H1 (cell line): ENCODE results near the gene PCDHA13. TPM values are rescaled to one million over a fixed set of nuclear protein-coding genes. Genes with fewer than 3 reads are reported as not detected.
A peak's percentile ranks its signal among the peaks of the same experiment; 100 is the strongest.

ENCODE experiments used
- CTCF ChIA-PET: fragments of 300-600 bp; sonication (Branson Sonifier 250); formaldehyde crosslinking; loops from one replicate; lab custom pipeline; 2021; ENCODE audit not compliant: partially characterized antibody; lab: Charles Lee
- POLR2A ChIA-PET: fragments of 300-600 bp; sonication (Branson Sonifier 250); formaldehyde crosslinking; loops from one replicate; lab custom pipeline; 2021; ENCODE audit warnings: inconsistent platforms; ENCODE audit not compliant: partially characterized antibody; lab: Charles Lee
- DNase-seq, 2 experiments: peaks; one replicate each; pipeline versions ENCODE4 v3.0.0 to v3.0.0-alpha.2; 2010 to 2022; ENCODE audit warnings: low spot score in 2 of 2, low read depth in 1 of 2, mixed read lengths in 1 of 2
- FAIRE-seq: peaks from 2 replicates; lab custom pipeline; 2011; peaks lifted over from hg19 to GRCh38; lab: Jason Lieb, UNC
- H2AFZ ChIP-seq: 2 replicates; pipeline ENCODE4 v1.8.1; 2012; ENCODE audit warnings: low read length, inconsistent platforms
- H2AK5ac ChIP-seq: 2 replicates; pipeline ENCODE4 v1.6.1; 2013; ENCODE audit warnings: low read depth, low read length
- H2BK120ac ChIP-seq: replicated peaks from 2 replicates; pipeline ENCODE3; 2013; ENCODE audit warnings: low read depth, low read length, inconsistent platforms
- H2BK12ac ChIP-seq: 2 replicates; pipeline ENCODE4 v1.6.1; 2013; ENCODE audit warnings: low read depth, low read length
- H2BK15ac ChIP-seq: 2 replicates; pipeline ENCODE4 v1.6.1; 2013; ENCODE audit warnings: low read length
- H2BK20ac ChIP-seq: 2 replicates; pipeline ENCODE4 v1.6.1; 2013; ENCODE audit warnings: low read length
- H2BK5ac ChIP-seq: 2 replicates; pipeline ENCODE4 v1.6.1; 2013; ENCODE audit warnings: low read depth, low read length
- H3K14ac ChIP-seq: 2 replicates; pipeline ENCODE4 v1.6.1; 2013; ENCODE audit warnings: inconsistent platforms; ENCODE audit not compliant: insufficient read length
- H3K18ac ChIP-seq: 2 replicates; pipeline ENCODE4 v1.6.1; 2013; ENCODE audit warnings: low read length; ENCODE audit errors: extremely low read depth
- H3K23ac ChIP-seq: 2 replicates; pipeline ENCODE4 v1.6.1; 2013; ENCODE audit warnings: inconsistent platforms; ENCODE audit not compliant: insufficient read length
- H3K23me2 ChIP-seq: 2 replicates; pipeline ENCODE4 v1.6.1; 2013; ENCODE audit warnings: low read depth, low read length
- H3K27ac ChIP-seq: 2 replicates; pipeline ENCODE4 v1.6.1; 2011; ENCODE audit warnings: low read depth, low read length, inconsistent platforms
- H3K27me3 ChIP-seq, 4 experiments: replicated peaks in 1 of 4; 1 replicate in 1 of 4; 2 replicates in 3 of 4; pipeline versions ENCODE4 v1.6.1 to v1.8.1; 2011 to 2013; ENCODE audit warnings: low read length in 3 of 4, mild to moderate bottlenecking in 3 of 4, inconsistent platforms in 2 of 4, mixed read lengths in 2 of 4, moderate library complexity in 1 of 4; ENCODE audit not compliant: control insufficient read depth in 3 of 4, insufficient read depth in 3 of 4; ENCODE audit errors: extremely low read depth in 1 of 4
- H3K36me3 ChIP-seq, 4 experiments: 2 replicates each; pipeline versions ENCODE4 v1.6.1 to v1.8.1; 2011 to 2013; ENCODE audit warnings: mild to moderate bottlenecking in 4 of 4, low read length in 3 of 4, moderate library complexity in 2 of 4, control low read depth in 1 of 4, inconsistent platforms in 1 of 4; ENCODE audit not compliant: insufficient read depth in 4 of 4, control insufficient read depth in 2 of 4
- H3K4ac ChIP-seq: replicated peaks from 2 replicates; pipeline ENCODE3; 2013; ENCODE audit warnings: low read length, low read depth, mixed read lengths, inconsistent platforms; ENCODE audit not compliant: insufficient read length
- H3K4me1 ChIP-seq, 4 experiments: replicated peaks in 1 of 4; 1 replicate in 1 of 4; 2 replicates in 3 of 4; pipeline versions ENCODE4 v1.6.1 to v1.8.1; 2011 to 2013; ENCODE audit warnings: low read length in 3 of 4, inconsistent platforms in 2 of 4, mixed read lengths in 1 of 4; ENCODE audit not compliant: insufficient read depth in 4 of 4, control insufficient read depth in 3 of 4
- H3K4me2 ChIP-seq, 2 experiments: 2 replicates each; pipeline versions ENCODE4 v1.6.1 to v1.8.1; 2011 to 2013; ENCODE audit warnings: low read depth in 2 of 2, low read length in 2 of 2, control low read depth in 1 of 2, inconsistent platforms in 1 of 2, mild to moderate bottlenecking in 1 of 2; ENCODE audit not compliant: insufficient read depth in 1 of 2
- H3K4me3 ChIP-seq, 4 experiments: fragments of 200-600, 300-600 bp in 1 of 4; sonication (generic), shearing (Covaris generic), sonication (Bioruptor Twin) in 1 of 4; 2 replicates each; pipeline versions ENCODE4 v1.5.1 to v1.8.1; 2011 to 2016; ENCODE audit warnings: low read length in 4 of 4, low read depth in 3 of 4, control low read depth in 2 of 4, inconsistent platforms in 2 of 4, mild to moderate bottlenecking in 2 of 4, mixed read lengths in 1 of 4, moderate library complexity in 1 of 4; ENCODE audit not compliant: insufficient read depth in 2 of 4; ENCODE audit errors: extremely low read depth in 1 of 4
- H3K56ac ChIP-seq: replicated peaks from 2 replicates; pipeline ENCODE3; 2013; ENCODE audit warnings: low read depth, mild to moderate bottlenecking, mixed read lengths, low read length, inconsistent platforms; ENCODE audit not compliant: insufficient read length
- H3K79me1 ChIP-seq: 2 replicates; pipeline ENCODE4 v1.6.1; 2013; ENCODE audit warnings: low read depth, low read length, control low read depth
- H3K79me2 ChIP-seq, 2 experiments: 2 replicates each; pipeline versions ENCODE4 v1.6.1 to v1.8.1; 2012 to 2013; ENCODE audit warnings: low read length in 2 of 2, mild to moderate bottlenecking in 2 of 2, inconsistent platforms in 1 of 2; ENCODE audit not compliant: insufficient read depth in 2 of 2, control insufficient read depth in 1 of 2
- H3K9ac ChIP-seq, 4 experiments: replicated peaks in 1 of 4; 1 replicate in 1 of 4; 2 replicates in 3 of 4; pipeline versions ENCODE4 v1.6.1 to v1.8.1; 2011 to 2013; ENCODE audit warnings: low read depth in 3 of 4, low read length in 3 of 4, control low read depth in 2 of 4, mild to moderate bottlenecking in 2 of 4, moderate library complexity in 2 of 4, inconsistent platforms in 1 of 4; ENCODE audit errors: extremely low read depth in 1 of 4
- H3K9me3 ChIP-seq, 2 experiments: 2 replicates each; pipeline versions ENCODE4 v1.6.1 to v1.8.1; 2012 to 2013; ENCODE audit warnings: mild to moderate bottlenecking in 2 of 2, moderate library complexity in 2 of 2, control low read depth in 1 of 2, inconsistent platforms in 1 of 2, low read depth in 1 of 2, low read length in 1 of 2, mixed read lengths in 1 of 2; ENCODE audit not compliant: insufficient read depth in 2 of 2
- H4K20me1 ChIP-seq, 2 experiments: replicated peaks in 1 of 2; 2 replicates each; pipeline versions ENCODE3 to v1.8.1; 2011 to 2013; ENCODE audit warnings: inconsistent platforms in 2 of 2, low read length in 2 of 2, mild to moderate bottlenecking in 1 of 2; ENCODE audit not compliant: insufficient read depth in 2 of 2, control insufficient read depth in 1 of 2
- H4K5ac ChIP-seq: 2 replicates; pipeline ENCODE4 v1.6.1; 2013; ENCODE audit warnings: low read length, low read depth, mixed read lengths, inconsistent platforms; ENCODE audit not compliant: insufficient read length
- H4K8ac ChIP-seq: 2 replicates; pipeline ENCODE4 v1.8.0; 2013; ENCODE audit warnings: mild to moderate bottlenecking, moderate library complexity, low read length, inconsistent platforms; ENCODE audit not compliant: insufficient read depth; ENCODE audit errors: extremely low read depth
- H4K91ac ChIP-seq: replicated peaks from 2 replicates; pipeline ENCODE3; 2013; ENCODE audit warnings: low read length, mixed read lengths, inconsistent platforms; ENCODE audit not compliant: insufficient read length
- BRCA1 ChIP-seq: IDR thresholded peaks from 2 replicates; pipeline ENCODE4 v1.6.1; 2012; ENCODE audit warnings: low read depth, low read length, improper control_type of control experiment
- CTCF ChIP-seq, 3 experiments: IDR thresholded peaks; 1 replicate in 2 of 3; 2 replicates in 1 of 3; pipeline versions ENCODE4 v1.5.1 to v1.6.1; 2011; ENCODE audit warnings: low read length in 3 of 3, mild to moderate bottlenecking in 3 of 3, inconsistent platforms in 2 of 3, low read depth in 1 of 3, moderate library complexity in 1 of 3; ENCODE audit not compliant: insufficient read depth in 1 of 3; ENCODE audit errors: control extremely low read depth in 1 of 3
- MAX ChIP-seq: IDR thresholded peaks from 2 replicates; pipeline ENCODE4 v1.6.1; 2012; ENCODE audit warnings: inconsistent platforms
- RAD21 ChIP-seq, 2 experiments: IDR thresholded peaks in 1 of 2; conservative IDR thresholded peaks in 1 of 2; 2 replicates each; pipeline ENCODE4 v1.6.1; 2011; ENCODE audit warnings: low read depth in 2 of 2, low read length in 2 of 2, improper control_type of control experiment in 1 of 2, inconsistent platforms in 1 of 2, mild to moderate bottlenecking in 1 of 2, moderate library complexity in 1 of 2
- WGBS, 2 experiments: shearing (Covaris generic) in 1 of 2; methylation state at CpG; one replicate each; pipeline versions ENCODE4 v1.1.6 to v1.1.7; 2013 to 2015; ENCODE audit warnings: low lambda C conversion rate in 2 of 2, mixed read lengths in 2 of 2, inconsistent platforms in 1 of 2, low coverage in 1 of 2, missing lambda C conversion rate in 1 of 2; ENCODE audit not compliant: insufficient replicate concordance in 2 of 2, insufficient coverage in 1 of 2, insufficient read length in 1 of 2; ENCODE audit errors: extremely low coverage in 1 of 2, missing lambda C conversion rate in 1 of 2; 5-methylcytosine and 5-hydroxymethylcytosine counted together
- polyA plus RNA-seq, 7 experiments: library from polyadenylated mRNA; depleted of rRNA in 3 of 7; stranded (reverse) in 5 of 7; unstranded in 2 of 7; fragments of >200 nt in 5 of 7; fragments of 200-250 nt in 2 of 7; gene quantifications; 1 replicate in 5 of 7; 2 replicates in 1 of 7; 4 replicates in 1 of 7; pipeline versions ENCODE4 v1.2.1 to v1.2.3, GENCODE V29; 2011 to 2013; ENCODE audit warnings: missing spikeins in 2 of 7, mixed read lengths in 2 of 7
- total RNA-seq: library from RNA; stranded (reverse); fragmentation: NEBNext Ultra II Directional; extraction: Animal tissue kit (Norgen Biotek cat#: 25700); gene quantifications from 2 replicates; pipeline ENCODE4 v1.2.1, GENCODE V29; 2021

PCDHA13 gene
- total and polyA plus RNA-seq, 2 of the 8 experiments (the other 6 are each of a cell fraction or from before 2014, with no cell fraction given), result 1.2 to 1.3 TPM

- H3K4me1 ChIP-seq, result no peaks in the 10 kb centered on the region
- no peak overlapping the region for H4K5ac ChIP-seq
- no peak overlapping the region for H3K56ac ChIP-seq
- no peak overlapping the region for H3K4ac ChIP-seq
- CTCF ChIA-PET, result interaction anchor here (0.6 to 7.5 kb wide), 30 partner anchors 10 to 697 kb away, joined by 3 to 95 read pairs (median 6); partner anchors contain the start of genes PCDHA11, PCDHA6, PCDHA8 and PCDHAC1
- H2AK5ac ChIP-seq, result no peak overlapping the region
- TF ChIP-seq CTCF (IDR thresholded peaks at IDR 0.05; ENCODE audit: control extremely low read depth in 1 of 3, insufficient read depth in 1 of 3, low read depth in 1 of 3, low read length in 3 of 3) (peak in 2 of 3 experiments; percentile 70 to 80; a peak in 3 of 4 replicates), RAD21 (IDR thresholded peaks at IDR 0.05 in 1 of 2, conservative IDR thresholded peaks at IDR 0.05 in 1 of 2; ENCODE audit: low read depth in 2 of 2, low read length in 2 of 2) (peak; percentile 84 to 89), MAX (peak; percentile 22; the same call in 1 of the 2 replicates), BRCA1 (no peak)
- H2BK15ac ChIP-seq, result no peak overlapping the region
- no peaks in the 10 kb centered on the region; the same call in 1 of the 2 replicates for H3K79me1 ChIP-seq
- H3K23ac ChIP-seq, result no peak overlapping the region
- DNase-seq (peak in 1 of 2 experiments; percentile 73), FAIRE-seq (peak; percentile 86)
- H3K4me3 ChIP-seq, result peak overlapping the region; percentile 11 to 60 (median 58); a peak in 6 of 8 replicates
- no peak overlapping the region for H2BK20ac ChIP-seq
- H3K4me2 ChIP-seq, result peak overlapping the region; percentile 31 to 65; a peak in 3 of 4 replicates
- H3K27me3 ChIP-seq, result no peaks in the 10 kb centered on the region
- H3K18ac ChIP-seq, result no peak overlapping the region
- H3K36me3 ChIP-seq, result peaks cover 0 to 6% (median 0%) of the 10 kb centered on the region in 4 experiments; a peak in 2 of 8 replicates
- peaks cover 0 to 5% of the 10 kb centered on the region in 2 experiments for H4K20me1 ChIP-seq
- H3K79me2 ChIP-seq, result no peaks in the 10 kb centered on the region; a peak in 1 of 4 replicates
- no peaks in the 10 kb centered on the region; a peak in 1 of 4 replicates for H3K9me3 ChIP-seq
- no peak overlapping the region for H4K8ac ChIP-seq
- POLR2A ChIA-PET, result interaction anchor here (2.7 kb wide), 1 partner anchor 158 kb away, joined by 17 read pairs; no protein-coding TSS in a partner anchor
- H3K27ac ChIP-seq, result no peak overlapping the region
- H3K23me2 ChIP-seq, result no peaks in the 10 kb centered on the region
- no peak overlapping the region for H2AFZ ChIP-seq
- no peak overlapping the region for H3K14ac ChIP-seq
- no peak overlapping the region for H3K9ac ChIP-seq
- H2BK12ac ChIP-seq, result no peak overlapping the region
- WGBS, 2 experiments, result 48% methylated on average over 12 of the region's 12 CpGs; no CpG with 5 or more reads in 1 of the 2 experiments
- no peak overlapping the region for H4K91ac ChIP-seq
- H2BK120ac ChIP-seq, result no peak overlapping the region
- H2BK5ac ChIP-seq, result no peak overlapping the region
These were observed 621 bp downstream of the PCDHA13 start for GRCh38 chr5:140882591-140882899.
